C4-2B (cell line): ENCODE measurements around the gene DENND2D.

Source experiments
- H3K27ac ChIP-seq: fragments of 450-650 bp; 2 replicates; pipeline ENCODE4 v1.5.1; 2017
- ZFX ChIP-seq: fragments of 450-650 bp; IDR thresholded peaks from 2 replicates; pipeline ENCODE4 v1.6.1; 2017
- TF ChIP-seq, protein P1 (sequence below): fragments of 450-650 bp; conservative IDR thresholded peaks from 2 replicates; pipeline ENCODE4 v1.5.1; 2017; ENCODE audit warnings: mild to moderate bottlenecking

Gene DENND2D

DNA sequence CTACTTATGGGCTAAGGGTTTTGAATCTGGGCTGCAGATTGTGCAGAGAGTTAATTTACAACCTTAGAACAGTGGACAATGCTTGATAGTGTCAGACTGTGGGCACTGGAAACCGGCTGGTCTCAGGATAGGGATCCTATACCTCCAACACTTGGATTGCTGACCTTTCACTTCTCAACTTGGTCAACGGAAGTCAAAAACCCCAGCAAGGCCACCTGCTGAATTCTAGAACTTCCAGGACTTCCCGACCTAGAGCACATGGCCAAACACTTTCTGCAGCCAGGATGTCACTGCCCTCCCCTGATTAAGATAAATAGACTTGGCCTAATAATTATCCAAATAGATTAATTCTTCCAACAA lies 336 bp upstream of the DENND2D start:
- TF ChIP-seq, protein P1, sequence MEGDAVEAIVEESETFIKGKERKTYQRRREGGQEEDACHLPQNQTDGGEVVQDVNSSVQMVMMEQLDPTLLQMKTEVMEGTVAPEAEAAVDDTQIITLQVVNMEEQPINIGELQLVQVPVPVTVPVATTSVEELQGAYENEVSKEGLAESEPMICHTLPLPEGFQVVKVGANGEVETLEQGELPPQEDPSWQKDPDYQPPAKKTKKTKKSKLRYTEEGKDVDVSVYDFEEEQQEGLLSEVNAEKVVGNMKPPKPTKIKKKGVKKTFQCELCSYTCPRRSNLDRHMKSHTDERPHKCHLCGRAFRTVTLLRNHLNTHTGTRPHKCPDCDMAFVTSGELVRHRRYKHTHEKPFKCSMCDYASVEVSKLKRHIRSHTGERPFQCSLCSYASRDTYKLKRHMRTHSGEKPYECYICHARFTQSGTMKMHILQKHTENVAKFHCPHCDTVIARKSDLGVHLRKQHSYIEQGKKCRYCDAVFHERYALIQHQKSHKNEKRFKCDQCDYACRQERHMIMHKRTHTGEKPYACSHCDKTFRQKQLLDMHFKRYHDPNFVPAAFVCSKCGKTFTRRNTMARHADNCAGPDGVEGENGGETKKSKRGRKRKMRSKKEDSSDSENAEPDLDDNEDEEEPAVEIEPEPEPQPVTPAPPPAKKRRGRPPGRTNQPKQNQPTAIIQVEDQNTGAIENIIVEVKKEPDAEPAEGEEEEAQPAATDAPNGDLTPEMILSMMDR = no peak
- TF ChIP-seq ZFX = no peak
- H3K27ac ChIP-seq = no peak overlapping the region

DNA sequence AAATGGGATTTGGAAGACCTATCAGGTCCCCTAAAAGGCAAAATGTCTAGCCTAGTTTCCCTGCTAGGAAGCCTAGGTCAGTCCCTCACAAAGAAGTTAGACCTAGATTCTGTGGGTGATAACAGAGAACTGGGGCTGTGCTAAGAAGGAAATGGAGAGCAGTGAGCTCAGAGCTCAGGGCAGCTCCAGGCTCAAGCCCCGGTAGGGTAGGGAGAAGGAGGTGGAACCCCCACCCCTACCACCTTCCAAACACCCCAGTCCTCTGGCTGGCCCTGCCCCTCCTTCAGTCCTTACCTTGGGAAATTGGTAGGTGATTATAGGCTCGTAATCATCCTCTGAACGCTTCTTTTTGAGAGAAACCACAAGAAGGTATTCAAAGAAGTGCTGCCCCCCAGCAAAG lies 1.1 kb downstream of the DENND2D start:
- no peak for TF ChIP-seq ZFX
- no peak overlapping the region for H3K27ac ChIP-seq

DNA sequence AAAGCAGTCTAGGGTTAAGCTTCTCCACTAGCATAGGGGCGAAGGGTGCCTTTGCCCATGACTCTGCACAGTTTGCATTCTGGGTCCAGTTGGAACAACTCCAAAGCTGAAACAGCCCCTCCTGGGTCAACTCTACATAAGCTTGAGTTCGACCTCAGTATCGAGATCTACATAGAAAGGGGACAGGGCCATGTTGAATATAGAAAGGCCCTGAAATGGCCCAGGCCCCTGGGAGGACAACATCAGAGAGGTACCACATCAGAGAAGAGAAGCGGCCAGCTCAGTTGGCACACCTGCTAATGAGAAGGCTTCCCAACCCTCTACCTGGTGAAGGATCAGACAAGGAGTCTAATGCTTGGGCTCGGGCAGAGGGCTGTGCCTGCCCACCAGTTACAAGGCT lies 1.6 kb downstream of the DENND2D start:
- no peak overlapping the region for H3K27ac ChIP-seq
- TF ChIP-seq, protein P1 = no peak
- no peak for TF ChIP-seq ZFX

DNA sequence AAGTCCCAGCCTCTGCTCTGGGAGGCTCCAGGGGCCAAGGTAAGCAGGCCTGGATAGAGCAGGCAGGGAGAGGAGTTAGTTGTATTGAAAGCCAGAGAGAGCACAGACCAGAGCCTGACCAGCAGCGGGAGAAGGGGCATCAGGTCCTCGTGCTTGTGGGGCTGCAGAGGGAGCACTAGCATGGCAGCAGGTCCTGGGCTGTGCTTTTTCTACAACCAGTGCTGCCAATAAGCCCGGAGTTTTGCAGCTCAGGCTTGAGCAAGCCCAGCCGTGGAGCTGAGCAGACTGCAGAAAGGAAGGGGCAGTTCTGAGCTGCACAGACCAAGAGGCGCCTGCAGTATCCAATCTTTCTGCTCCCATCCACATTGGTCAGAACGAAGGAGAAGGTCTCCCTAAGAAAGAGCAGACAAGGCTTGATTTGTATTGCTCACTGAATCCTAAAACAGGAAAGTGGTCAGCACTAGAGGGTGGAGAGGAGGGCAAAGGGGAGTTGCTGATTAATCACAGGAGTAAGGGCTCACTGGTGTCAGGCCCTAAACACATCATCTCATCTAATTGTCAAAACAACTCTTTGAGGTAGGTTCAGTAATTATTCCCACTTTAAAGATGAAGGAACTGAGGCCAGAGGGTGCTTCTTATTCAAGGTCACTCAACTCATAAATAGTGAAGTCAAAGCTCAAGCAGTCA lies 2.7 kb downstream of the DENND2D start:
- TF ChIP-seq, protein P1 = no peak; the same call in 1 of the 2 replicates
- no peak for TF ChIP-seq ZFX
- H3K27ac ChIP-seq = no peak overlapping the region

DNA sequence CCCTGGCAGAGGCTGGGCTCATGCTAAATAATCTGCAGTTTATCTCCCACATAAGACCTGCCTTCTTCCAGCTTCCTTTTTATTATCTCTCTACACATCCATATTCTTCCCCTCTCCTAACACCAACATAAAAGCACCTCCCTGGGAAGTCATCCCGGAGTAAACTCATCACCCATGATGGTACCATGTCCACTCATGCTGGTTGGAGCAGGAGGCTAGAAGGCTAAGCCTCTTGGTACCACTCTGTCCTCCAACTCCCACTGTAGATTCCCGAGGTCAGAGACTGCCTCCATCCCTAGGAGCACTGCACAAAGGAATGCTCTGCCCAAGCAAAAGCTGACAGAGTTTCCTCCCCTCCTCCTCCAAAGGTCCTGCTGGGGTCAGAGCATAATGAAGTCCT lies 4.2 kb downstream of the DENND2D start:
- no peak overlapping the region for H3K27ac ChIP-seq
- TF ChIP-seq, protein P1 = no peak
- TF ChIP-seq ZFX = no peak

DNA sequence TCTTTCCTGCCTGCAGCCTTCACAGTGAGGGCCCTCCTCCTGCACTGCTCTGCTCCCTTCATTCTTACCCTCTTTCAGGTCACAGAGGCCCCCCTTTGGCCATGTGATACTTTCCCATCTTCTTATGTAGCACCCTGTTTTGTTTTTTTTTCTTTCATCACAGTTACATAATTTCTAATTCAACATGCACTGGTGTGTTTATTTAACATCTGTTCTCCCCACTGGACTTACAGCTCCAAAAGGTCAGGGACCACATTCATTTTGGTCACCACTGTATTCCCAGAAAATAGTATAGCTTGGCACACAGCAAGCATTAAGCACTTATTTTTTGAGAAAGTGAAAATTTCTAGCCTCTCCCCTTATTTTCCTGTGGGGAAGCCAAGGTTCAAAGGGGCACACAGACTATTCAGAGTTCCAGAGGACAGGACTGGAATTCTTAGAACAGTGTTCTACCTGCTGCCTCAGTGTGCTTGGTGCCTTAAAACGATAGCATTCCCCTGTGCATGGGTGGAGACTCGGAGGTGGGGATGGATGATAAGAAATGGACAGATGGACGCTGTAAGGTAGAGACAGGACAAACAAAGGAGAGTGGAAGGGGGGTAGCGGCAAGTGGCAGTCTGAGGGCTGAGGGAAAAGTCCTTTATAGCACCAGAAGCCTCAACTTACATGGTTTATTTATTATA lies 5.3 kb downstream of the DENND2D start:
- no peak for TF ChIP-seq ZFX
- TF ChIP-seq, protein P1 = no peak
- H3K27ac ChIP-seq = no peak overlapping the region

DNA sequence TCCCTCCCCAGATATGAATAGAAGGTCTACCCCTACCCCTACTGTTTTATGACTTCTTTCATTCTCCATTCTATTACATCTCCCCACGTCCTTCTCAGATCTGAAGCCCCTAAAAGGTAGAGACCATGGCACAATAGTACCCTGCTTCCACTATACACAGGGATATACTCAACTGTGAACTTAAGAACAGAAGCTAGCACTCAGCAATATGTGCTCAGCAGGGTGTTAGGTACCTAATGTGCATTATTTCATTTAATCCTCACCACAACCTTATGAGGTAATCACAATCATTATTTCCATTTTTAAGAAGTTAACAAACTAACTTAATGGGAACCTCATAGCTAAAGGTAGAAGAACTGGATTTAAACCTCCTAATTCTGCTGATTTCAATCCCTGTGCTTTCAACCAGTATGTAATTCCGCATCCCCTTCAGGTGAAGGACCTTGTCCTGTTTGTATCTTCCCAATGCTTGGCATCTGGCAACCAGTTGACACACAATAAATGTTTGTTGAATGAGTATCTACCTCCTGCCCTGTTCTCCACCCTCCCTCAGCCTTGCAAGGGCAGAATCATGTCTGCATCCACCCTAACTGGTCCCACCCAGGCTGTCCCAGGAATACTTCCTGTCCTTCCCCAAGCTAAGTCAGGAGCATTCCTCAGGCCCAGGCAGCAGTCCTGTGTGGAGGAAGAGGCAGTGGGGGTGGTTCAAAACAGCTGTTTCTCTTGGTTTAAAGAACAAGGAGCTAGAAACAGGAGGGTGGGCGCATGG lies 6.5 kb downstream of the DENND2D start:
- TF ChIP-seq ZFX = no peak
- TF ChIP-seq, protein P1 = no peak
- no peak overlapping the region for H3K27ac ChIP-seq
